Measurements from ENCODE around the gene HMBS.

- TF ChIP-seq CTCF (IDR thresholded peaks at IDR 0.05; ENCODE audit: insufficient read depth, low read depth, low read length) (no peak), EZH2 (IDR thresholded peaks at IDR 0.05; ENCODE audit: insufficient read depth, low read length) (no peak)
Observed at GRCh38 chr11:119107538-119108145, 23.0 kb downstream of the HMBS start.
